Neural cell (in vitro differentiated cells): ENCODE results near the gene ZDHHC4. TPM values are rescaled to one million over a fixed set of nuclear protein-coding genes. Genes with fewer than 3 reads are reported as not detected.

Experiments used
- H2AFZ ChIP-seq: fragments of 200-600, 300-800 bp; sonication (generic), shearing (Covaris generic); 2 replicates; pipeline ENCODE4 v1.6.0; 2014; ENCODE audit warnings: low read depth, mild to moderate bottlenecking, antibody characterized with exemption, low read length, moderate library complexity
- H3F3A ChIP-seq: fragments of 200-600 bp; shearing (Covaris generic); 2 replicates; pipeline ENCODE4 v1.6.1; 2016; ENCODE audit warnings: mild to moderate bottlenecking, moderate library complexity, mixed read lengths, antibody characterized with exemption, low read length; ENCODE audit not compliant: insufficient read depth, poor library complexity, severe bottlenecking
- H3K27ac ChIP-seq: fragments of 200-600, 300-800 bp; sonication (generic), shearing (Covaris generic); 2 replicates; pipeline ENCODE4 v1.5.1; 2014; ENCODE audit warnings: mild to moderate bottlenecking, low read length, moderate library complexity
- H3K27me3 ChIP-seq: fragments of 300-800, 200-600 bp; sonication (generic), shearing (Covaris generic); 2 replicates; pipeline ENCODE4 v1.6.0; 2014; ENCODE audit warnings: mild to moderate bottlenecking, low read depth, low read length, moderate library complexity; ENCODE audit not compliant: insufficient read depth
- H3K36me3 ChIP-seq: fragments of 300-800, 200-600 bp; sonication (generic), shearing (Covaris generic); 2 replicates; pipeline ENCODE4 v1.5.1; 2014; ENCODE audit warnings: mild to moderate bottlenecking, antibody characterized with exemption, low read length, moderate library complexity; ENCODE audit not compliant: insufficient read depth
- H3K4me2 ChIP-seq: fragments of 300-800, 200-600 bp; sonication (generic), shearing (Covaris generic); 2 replicates; pipeline ENCODE4 v1.6.0; 2014; ENCODE audit warnings: mild to moderate bottlenecking, low read length
- H3K4me3 ChIP-seq: fragments of 300-800, 200-600 bp; sonication (generic), shearing (Covaris generic); 2 replicates; pipeline ENCODE4 v1.5.1; 2014; ENCODE audit warnings: mild to moderate bottlenecking, low read length, moderate library complexity
- H3K79me2 ChIP-seq: fragments of 200-600 bp; shearing (Covaris generic); replicated peaks from 2 replicates; pipeline ENCODE4 v1.6.0; 2014; ENCODE audit warnings: mild to moderate bottlenecking, low read length, moderate library complexity; ENCODE audit not compliant: insufficient read depth
- H3K9ac ChIP-seq: fragments of 300-800, 200-600 bp; sonication (generic), shearing (Covaris generic); 2 replicates; pipeline ENCODE4 v1.6.1; 2016; ENCODE audit warnings: mild to moderate bottlenecking, low read length, mixed read lengths
- H3K9me2 ChIP-seq: fragments of 200-600 bp; shearing (Covaris generic); 2 replicates; pipeline ENCODE4 v1.6.1; 2016; ENCODE audit warnings: mild to moderate bottlenecking, low read length, mixed read lengths; ENCODE audit not compliant: insufficient read depth
- H3K9me3 ChIP-seq: fragments of 200-600, 300-800 bp; sonication (generic), shearing (Covaris generic); 2 replicates; pipeline ENCODE4 v1.6.1; 2016; ENCODE audit warnings: mild to moderate bottlenecking, mixed run types, low read length, moderate library complexity, mixed read lengths
- H4K20me1 ChIP-seq: fragments of 200-600 bp; shearing (Covaris generic); 2 replicates; pipeline ENCODE4 v1.6.1; 2016; ENCODE audit warnings: mild to moderate bottlenecking, mixed run types; ENCODE audit not compliant: insufficient read depth
- EP300 ChIP-seq: fragments of 450-650 bp; conservative IDR thresholded peaks from 2 replicates; pipeline ENCODE4 v1.6.1; 2014; ENCODE audit warnings: antibody characterized with exemption, mild to moderate bottlenecking, moderate library complexity; ENCODE audit not compliant: poor library complexity, severe bottlenecking
- EZH2 ChIP-seq: fragments of 200-600, 300-800 bp; shearing (Covaris generic), sonication (generic); IDR thresholded peaks from 2 replicates; pipeline ENCODE4 v1.6.1; 2014; ENCODE audit warnings: antibody characterized with exemption, low read length, borderline replicate concordance, mild to moderate bottlenecking; ENCODE audit not compliant: insufficient read depth, poor library complexity, severe bottlenecking
- MXI1 ChIP-seq: fragments of 450-650 bp; conservative IDR thresholded peaks from 2 replicates; pipeline ENCODE4 v1.6.1; 2014; ENCODE audit warnings: antibody characterized with exemption, mild to moderate bottlenecking; ENCODE audit not compliant: poor library complexity, severe bottlenecking
- POLR2AphosphoS5 ChIP-seq: IDR thresholded peaks from 2 replicates; pipeline ENCODE4 v1.6.1; 2012
- RAD21 ChIP-seq: fragments of 450-650 bp; conservative IDR thresholded peaks from 2 replicates; pipeline ENCODE4 v1.6.1; 2014; ENCODE audit warnings: antibody characterized with exemption, mild to moderate bottlenecking, moderate library complexity
- REST ChIP-seq: IDR thresholded peaks from 2 replicates; pipeline ENCODE4 v1.6.1; 2012; ENCODE audit warnings: borderline replicate concordance
- SMC3 ChIP-seq: fragments of 450-650 bp; conservative IDR thresholded peaks from 2 replicates; pipeline ENCODE4 v1.6.1; 2014; ENCODE audit warnings: antibody characterized with exemption, mild to moderate bottlenecking, moderate library complexity; ENCODE audit not compliant: poor library complexity
- TAF1 ChIP-seq: IDR thresholded peaks from 2 replicates; pipeline ENCODE4 v1.6.1; 2012; ENCODE audit warnings: low read depth
- polyA plus RNA-seq: library from polyadenylated mRNA; depleted of rRNA; stranded (reverse); fragments of >200 nt; gene quantifications from 2 replicates; pipeline ENCODE4 v1.2.3, GENCODE V29; 2014
- TF ChIP-seq, protein P1 (sequence below): fragments of 450-650 bp; IDR thresholded peaks from 2 replicates; pipeline ENCODE4 v1.5.1; 2014; ENCODE audit warnings: antibody characterized with exemption, mild to moderate bottlenecking, moderate library complexity; ENCODE audit not compliant: poor library complexity, severe bottlenecking

Gene ZDHHC4
- polyA plus RNA-seq, 1 donor from 2014 or later = 52.2 TPM

GRCh38 chr7:6562106-6562505, 15.1 kb upstream of the ZDHHC4 start:
- H3K9me3 ChIP-seq = no peaks in the 10 kb centered on the region
- H3F3A ChIP-seq = no peaks in the 10 kb centered on the region
- H3K27me3 ChIP-seq = no peaks in the 10 kb centered on the region
- H3K9me2 ChIP-seq = no peaks in the 10 kb centered on the region
- TF ChIP-seq SMC3 (no peak), EP300 (no peak), RAD21 (no peak), REST (no peak), EZH2 (no peak), POLR2AphosphoS5 (no peak), MXI1 (no peak), TAF1 (no peak)
- TF ChIP-seq, protein P1, sequence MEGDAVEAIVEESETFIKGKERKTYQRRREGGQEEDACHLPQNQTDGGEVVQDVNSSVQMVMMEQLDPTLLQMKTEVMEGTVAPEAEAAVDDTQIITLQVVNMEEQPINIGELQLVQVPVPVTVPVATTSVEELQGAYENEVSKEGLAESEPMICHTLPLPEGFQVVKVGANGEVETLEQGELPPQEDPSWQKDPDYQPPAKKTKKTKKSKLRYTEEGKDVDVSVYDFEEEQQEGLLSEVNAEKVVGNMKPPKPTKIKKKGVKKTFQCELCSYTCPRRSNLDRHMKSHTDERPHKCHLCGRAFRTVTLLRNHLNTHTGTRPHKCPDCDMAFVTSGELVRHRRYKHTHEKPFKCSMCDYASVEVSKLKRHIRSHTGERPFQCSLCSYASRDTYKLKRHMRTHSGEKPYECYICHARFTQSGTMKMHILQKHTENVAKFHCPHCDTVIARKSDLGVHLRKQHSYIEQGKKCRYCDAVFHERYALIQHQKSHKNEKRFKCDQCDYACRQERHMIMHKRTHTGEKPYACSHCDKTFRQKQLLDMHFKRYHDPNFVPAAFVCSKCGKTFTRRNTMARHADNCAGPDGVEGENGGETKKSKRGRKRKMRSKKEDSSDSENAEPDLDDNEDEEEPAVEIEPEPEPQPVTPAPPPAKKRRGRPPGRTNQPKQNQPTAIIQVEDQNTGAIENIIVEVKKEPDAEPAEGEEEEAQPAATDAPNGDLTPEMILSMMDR = no peak
- no peaks in the 10 kb centered on the region for H3K79me2 ChIP-seq
- no peaks in the 10 kb centered on the region for H3K36me3 ChIP-seq
- H2AFZ ChIP-seq = no peak overlapping the region
- no peak overlapping the region for H3K4me3 ChIP-seq
- no peak overlapping the region for H3K27ac ChIP-seq
- H3K9ac ChIP-seq = no peak overlapping the region
- no peak overlapping the region for H3K4me2 ChIP-seq
- H4K20me1 ChIP-seq = no peaks in the 10 kb centered on the region

DNA sequence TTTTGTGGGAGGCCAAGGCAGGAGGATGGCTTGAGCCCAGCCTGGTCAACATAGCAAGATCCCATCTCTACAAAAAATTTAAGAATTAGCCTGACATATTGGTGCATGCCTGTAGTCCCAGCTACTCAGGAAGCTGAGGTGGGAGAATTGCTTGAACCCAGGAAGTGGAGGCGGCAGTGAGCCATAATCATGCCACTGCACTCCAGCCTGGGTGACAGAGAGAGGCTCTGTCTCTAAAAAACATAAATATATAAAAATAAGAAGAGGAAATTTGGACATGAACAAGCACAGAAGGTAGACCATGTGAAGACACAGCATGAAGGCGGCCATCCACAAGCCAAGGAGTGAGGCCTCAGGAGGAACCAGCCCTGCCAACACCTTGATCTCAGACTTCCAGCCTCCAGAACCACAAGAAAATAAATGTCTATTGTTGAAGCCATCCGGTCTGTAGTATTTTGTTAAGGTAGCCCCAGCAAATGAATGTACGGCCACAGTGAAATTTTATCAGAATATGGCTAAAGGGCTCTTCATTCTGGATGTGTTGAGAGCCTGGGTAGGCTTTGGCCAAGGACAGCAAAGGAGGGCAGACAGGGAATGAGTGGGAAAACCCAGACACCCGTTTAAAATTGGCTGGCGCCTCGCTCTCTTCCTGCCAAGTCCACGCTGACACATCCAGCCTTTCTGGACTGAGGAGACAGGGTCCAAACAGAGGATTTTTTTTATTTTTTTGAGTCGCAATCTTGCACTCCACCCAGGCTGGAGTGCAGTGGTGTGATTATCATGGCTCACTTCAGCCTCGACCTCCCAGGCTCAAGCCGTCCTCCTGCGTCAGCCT, 13.1 kb upstream of the ZDHHC4 start:
- Histone ChIP-seq H3K27ac (no peak overlapping the region), H3K4me3 (no peak overlapping the region), H3K79me2 (no peaks in the 10 kb centered on the region), H3K4me2 (no peak overlapping the region), H4K20me1 (no peaks in the 10 kb centered on the region), H3F3A (no peaks in the 10 kb centered on the region), H3K9ac (no peak overlapping the region), H2AFZ (no peak overlapping the region), H3K27me3 (no peaks in the 10 kb centered on the region), H3K36me3 (no peaks in the 10 kb centered on the region), H3K9me3 (no peaks in the 10 kb centered on the region), H3K9me2 (no peaks in the 10 kb centered on the region)
- TF ChIP-seq MXI1 (no peak), SMC3 (no peak), POLR2AphosphoS5 (no peak), EZH2 (no peak), REST (no peak), RAD21 (no peak), TAF1 (no peak), EP300 (no peak)
- TF ChIP-seq, protein P1 = no peak
